SHP77 (cell line): Measurements from ENCODE around the gene YIF1B.

Source experiments
- DNase-seq, 2 experiments: peaks; one replicate each; lab custom pipeline; 2025; lab: John Stamatoyannopoulos, UW

Gene YIF1B

GRCh38 chr19:38333245-38333644, 17.5 kb upstream of the YIF1B start:
- no peak for DNase-seq

GRCh38 chr19:38331728-38332127, 16.0 kb upstream of the YIF1B start:
- no peak for DNase-seq

- no peak for DNase-seq
Observed at GRCh38 chr19:38329651-38330050, 13.9 kb upstream of the YIF1B start.

GRCh38 chr19:38326591-38326990, 10.8 kb upstream of the YIF1B start:
- DNase-seq = no peak

- no peak for DNase-seq
Observed at GRCh38 chr19:38324431-38324830, 8.7 kb upstream of the YIF1B start.

GRCh38 chr19:38323291-38323690, 7.5 kb upstream of the YIF1B start:
- no peak for DNase-seq

- DNase-seq = no peak
Observed at GRCh38 chr19:38321646-38322196, 6.0 kb upstream of the YIF1B start.

- no peak for DNase-seq
Observed at GRCh38 chr19:38320969-38321339, 5.2 kb upstream of the YIF1B start.

- DNase-seq = peak in 1 of 2 experiments; percentile 24
Observed at GRCh38 chr19:38319421-38320258, 3.9 kb upstream of the YIF1B start, which contains the start of gene KCNK6. Gene KCNK6, plus strand, starts transcription at chr19:38319845. Its CDS starts 106 bp downstream, at chr19:38319951.

- no peak for DNase-seq
Observed at GRCh38 chr19:38318660-38319059, 2.9 kb upstream of the YIF1B start.

- no peak for DNase-seq
Observed at GRCh38 chr19:38317104-38317612, 1.4 kb upstream of the YIF1B start.

- DNase-seq = no peak
Observed at GRCh38 chr19:38316477-38317067, 825 bp upstream of the YIF1B start.

GRCh38 chr19:38310986-38311385, 4.8 kb downstream of the YIF1B start:
- DNase-seq = no peak

- DNase-seq = no peak
Observed at GRCh38 chr19:38310279-38310670, 5.5 kb downstream of the YIF1B start.

- DNase-seq = no peak
Observed at GRCh38 chr19:38309615-38310278, 6.0 kb downstream of the YIF1B start.

GRCh38 chr19:38308926-38309614, 6.7 kb downstream of the YIF1B start:
- DNase-seq = no peak

- DNase-seq = no peak
Observed at GRCh38 chr19:38308006-38308766, 7.6 kb downstream of the YIF1B start.

GRCh38 chr19:38307597-38307996, 8.2 kb downstream of the YIF1B start:
- no peak for DNase-seq

- DNase-seq = no peak
Observed at GRCh38 chr19:38307076-38307475, 8.7 kb downstream of the YIF1B start.

- no peak for DNase-seq
Observed at GRCh38 chr19:38306236-38306635, 9.5 kb downstream of the YIF1B start.

GRCh38 chr19:38304866-38305429, 10.8 kb downstream of the YIF1B start:
- DNase-seq = peak in 1 of 2 experiments; percentile 26
